Lower leg skin (tissue), 4 donors: ENCODE measurements around the gene PTPA. TPM values are rescaled to one million over a fixed set of nuclear protein-coding genes. Genes with fewer than 3 reads are reported as not detected.
A peak's percentile ranks its signal among the peaks of the same experiment; 100 is the strongest.

Source experiments
- DNase-seq, 2 donors: peaks; one replicate each; pipeline ENCODE4 v3.0.0-alpha.2; 2019; ENCODE audit warnings: low spot score in 2 of 2
- H3K4me3 ChIP-seq: fragments of 200-600 bp; sonication (generic); 2 replicates; pipeline ENCODE4 v1.5.1; 2017; ENCODE audit warnings: mild to moderate bottlenecking, low read depth; ENCODE audit not compliant: poor library complexity, severe bottlenecking
- CTCF ChIP-seq, 3 donors: fragments of 450-650 bp; IDR thresholded peaks; one replicate each; pipeline ENCODE4 v1.5.1; 2016; ENCODE audit warnings: antibody characterized with exemption in 3 of 3, mild to moderate bottlenecking in 3 of 3, moderate library complexity in 2 of 3
- POLR2A ChIP-seq, 2 donors: fragments of 450-650 bp; IDR thresholded peaks; one replicate each; pipeline ENCODE4 v1.6.1; 2016 to 2017; ENCODE audit warnings: antibody characterized with exemption in 2 of 2, mild to moderate bottlenecking in 1 of 2, moderate library complexity in 1 of 2
- WGBS, 2 donors: methylation state at CpG; one replicate each; pipeline ENCODE4 v1.1.5; 2018; 5-methylcytosine and 5-hydroxymethylcytosine counted together
- intact Hi-C: fragments of 100-400 bp; cut with DNase I; formaldehyde crosslinking; loops from one replicate; pipeline ENCODE4 v1.15.0; 2023; ENCODE audit warnings: low total_unique reads
- total RNA-seq, 4 donors: library from RNA; depleted of rRNA; stranded (reverse); fragments of >200 nt; gene quantifications; one replicate each; pipeline ENCODE4 v1.1.0, GENCODE V29; 2016

The PTPA gene
- total RNA-seq, result 100 to 1,000 TPM in 1 of 4 donors, 10 to 100 TPM in 3; 62.9 to 104 (median 73.8) TPM

- WGBS, 2 donors, result 0% methylated on average over 33 to 44 of the region's 77 CpGs
- peak within 1 kb of the TSS; percentile 92 for H3K4me3 ChIP-seq
- intact Hi-C loops, result no loop called here
- peak; percentile 95 to 99 for DNase-seq
- TF ChIP-seq POLR2A (IDR thresholded peaks at IDR 0.05) (no peak), CTCF (IDR thresholded peaks at IDR 0.05) (no peak)
These were observed at the start of gene PTPA, which contains the start of gene CRAT for GRCh38 chr9:129110740-129111527. Gene PTPA (plus strand): TSS chr9:129111415. CDS start chr9:129111601, 186 bp downstream. Gene CRAT (minus strand): TSS chr9:129110793. CDS start chr9:129110509, 284 bp downstream.

GRCh38 chr9:129063061-129063460 is 48.2 kb upstream of the PTPA start:
- 90 to 100% methylated on average over 4 to 9 of the region's 9 CpGs for WGBS, 2 donors
- intact Hi-C loops, result no loop called here
- no peak for DNase-seq
- TF ChIP-seq CTCF (IDR thresholded peaks at IDR 0.05), result no peak
- TF ChIP-seq POLR2A (IDR thresholded peaks at IDR 0.05), result no peak
- H3K4me3 ChIP-seq, result no peak overlapping the region

GRCh38 chr9:129064499-129064908 is 46.7 kb upstream of the PTPA start:
- no peak overlapping the region for H3K4me3 ChIP-seq
- TF ChIP-seq POLR2A (IDR thresholded peaks at IDR 0.05) (no peak), CTCF (IDR thresholded peaks at IDR 0.05) (peak in 1 of 3 donors; percentile 47)
- whole genome bisulfite sequencing, 2 donors, result 97% methylated on average over 8 of the region's 8 CpGs
- intact Hi-C loops, result no loop called here
- DNase-seq, result no peak

GRCh38 chr9:129068110-129068509 is 43.1 kb upstream of the PTPA start:
- DNase-seq, result no peak
- WGBS, 2 donors, result 92 to 93% methylated on average over 18 to 19 of the region's 19 CpGs
- intact Hi-C loops, result no loop called here
- H3K4me3 ChIP-seq, result no peak overlapping the region
- TF ChIP-seq POLR2A (IDR thresholded peaks at IDR 0.05), result no peak
- no peak for TF ChIP-seq CTCF (IDR thresholded peaks at IDR 0.05)

- WGBS, 2 donors, result 75 to 81% methylated on average over 27 to 29 of the region's 31 CpGs
These were observed 42.0 kb upstream of the PTPA start for GRCh38 chr9:129068990-129069861.

More at GRCh38 chr9:129068990-129069861, 42.0 kb upstream of the PTPA start:
- TF ChIP-seq CTCF (IDR thresholded peaks at IDR 0.05) (no peak), POLR2A (IDR thresholded peaks at IDR 0.05) (no peak)
- intact Hi-C loops, result no loop called here
- H3K4me3 ChIP-seq, result no peak overlapping the region
- peak; percentile 62 to 90 for DNase-seq
